BLaER1 (cell line): Measurements from ENCODE around the gene PLXDC2.

Experiments
- H3K27ac ChIP-seq: shearing (Covaris generic); formaldehyde crosslinking; 2 replicates; pipeline ENCODE4 v1.8.1; 2022
- H3K27me3 ChIP-seq: shearing (Covaris generic); formaldehyde crosslinking; 2 replicates; pipeline ENCODE4 v1.8.1; 2022
- H3K36me3 ChIP-seq: shearing (Covaris generic); formaldehyde crosslinking; 2 replicates; pipeline ENCODE4 v1.8.1; 2022
- H3K4me1 ChIP-seq: shearing (Covaris generic); formaldehyde crosslinking; 2 replicates; pipeline ENCODE4 v1.8.1; 2022
- H3K4me2 ChIP-seq: shearing (Covaris generic); formaldehyde crosslinking; 2 replicates; pipeline ENCODE4 v1.8.1; 2022
- H3K4me3 ChIP-seq: shearing (Covaris generic); formaldehyde crosslinking; 2 replicates; pipeline ENCODE4 v1.8.1; 2022
- H3K9ac ChIP-seq: shearing (Covaris generic); formaldehyde crosslinking; 2 replicates; pipeline ENCODE4 v1.8.1; 2022
- H3K9me3 ChIP-seq: shearing (Covaris generic); formaldehyde crosslinking; 2 replicates; pipeline ENCODE4 v1.8.1; 2022
- H4K20me1 ChIP-seq: shearing (Covaris generic); formaldehyde crosslinking; 2 replicates; pipeline ENCODE4 v1.8.1; 2022
- Cebpa-rat ChIP-seq: shearing (Covaris generic); IDR thresholded peaks from 2 replicates; pipeline ENCODE4 v1.8.1; 2022

Gene PLXDC2

GRCh38 chr10:19902456-19902855 lies 86.2 kb downstream of the PLXDC2 start:
- no peak overlapping the region for H3K9ac ChIP-seq
- H3K4me1 ChIP-seq, result no peaks in the 10 kb centered on the region
- no peaks in the 10 kb centered on the region for H3K9me3 ChIP-seq
- TF ChIP-seq Cebpa-rat, result no peak
- H4K20me1 ChIP-seq, result no peaks in the 10 kb centered on the region
- H3K27me3 ChIP-seq, result no peaks in the 10 kb centered on the region
- H3K4me3 ChIP-seq, result no peak overlapping the region
- no peak overlapping the region for H3K4me2 ChIP-seq
- no peaks in the 10 kb centered on the region for H3K36me3 ChIP-seq
- no peak overlapping the region for H3K27ac ChIP-seq

GRCh38 chr10:19904202-19904661 lies 88.0 kb downstream of the PLXDC2 start:
- Histone ChIP-seq H3K9me3 (no peaks in the 10 kb centered on the region), H4K20me1 (no peaks in the 10 kb centered on the region), H3K27ac (no peak overlapping the region), H3K4me1 (no peaks in the 10 kb centered on the region), H3K9ac (no peak overlapping the region), H3K36me3 (no peaks in the 10 kb centered on the region), H3K4me2 (no peak overlapping the region), H3K27me3 (no peaks in the 10 kb centered on the region), H3K4me3 (no peak overlapping the region)
- no peak for TF ChIP-seq Cebpa-rat

- no peaks in the 10 kb centered on the region for H4K20me1 ChIP-seq
These were observed 90.0 kb downstream of the PLXDC2 start for GRCh38 chr10:19906108-19906791.

GRCh38 chr10:19908991-19909696 lies 92.9 kb downstream of the PLXDC2 start:
- Histone ChIP-seq H3K4me2 (no peak overlapping the region), H3K4me1 (no peaks in the 10 kb centered on the region), H4K20me1 (no peaks in the 10 kb centered on the region), H3K27ac (no peak overlapping the region), H3K9ac (no peak overlapping the region), H3K36me3 (no peaks in the 10 kb centered on the region), H3K27me3 (no peaks in the 10 kb centered on the region), H3K9me3 (no peaks in the 10 kb centered on the region), H3K4me3 (no peak overlapping the region)
- TF ChIP-seq Cebpa-rat, result no peak

More at GRCh38 chr10:19906108-19906791, 90.0 kb downstream of the PLXDC2 start:
- no peaks in the 10 kb centered on the region for H3K27me3 ChIP-seq
- H3K9ac ChIP-seq, result no peak overlapping the region
- H3K4me3 ChIP-seq, result no peak overlapping the region
- H3K4me2 ChIP-seq, result no peak overlapping the region
- no peaks in the 10 kb centered on the region for H3K9me3 ChIP-seq
- no peaks in the 10 kb centered on the region for H3K36me3 ChIP-seq
- no peak for TF ChIP-seq Cebpa-rat
- no peak overlapping the region for H3K27ac ChIP-seq
- no peaks in the 10 kb centered on the region for H3K4me1 ChIP-seq

- Histone ChIP-seq H3K4me3 (no peak overlapping the region), H3K4me1 (no peaks in the 10 kb centered on the region), H3K27me3 (no peaks in the 10 kb centered on the region), H4K20me1 (no peaks in the 10 kb centered on the region), H3K9ac (no peak overlapping the region), H3K27ac (no peak overlapping the region), H3K36me3 (no peaks in the 10 kb centered on the region), H3K4me2 (no peak overlapping the region), H3K9me3 (no peaks in the 10 kb centered on the region)
- TF ChIP-seq Cebpa-rat, result no peak
These were observed 95.7 kb downstream of the PLXDC2 start for GRCh38 chr10:19911886-19912285.

- no peaks in the 10 kb centered on the region for H3K27me3 ChIP-seq
- no peaks in the 10 kb centered on the region for H3K9me3 ChIP-seq
- H3K4me2 ChIP-seq, result no peak overlapping the region
- H3K4me1 ChIP-seq, result no peaks in the 10 kb centered on the region
- no peak overlapping the region for H3K9ac ChIP-seq
- no peak for TF ChIP-seq Cebpa-rat
- no peak overlapping the region for H3K27ac ChIP-seq
- no peaks in the 10 kb centered on the region for H4K20me1 ChIP-seq
- no peak overlapping the region for H3K4me3 ChIP-seq
- no peaks in the 10 kb centered on the region for H3K36me3 ChIP-seq
These were observed 97.8 kb downstream of the PLXDC2 start for GRCh38 chr10:19913987-19914386.

GRCh38 chr10:19915125-19915524 lies 98.9 kb downstream of the PLXDC2 start:
- no peaks in the 10 kb centered on the region for H3K4me1 ChIP-seq
- H3K4me2 ChIP-seq, result no peak overlapping the region
- H3K36me3 ChIP-seq, result no peaks in the 10 kb centered on the region
- no peaks in the 10 kb centered on the region for H3K27me3 ChIP-seq
- H4K20me1 ChIP-seq, result no peaks in the 10 kb centered on the region
- TF ChIP-seq Cebpa-rat, result no peak
- no peak overlapping the region for H3K4me3 ChIP-seq
- H3K27ac ChIP-seq, result no peak overlapping the region
- H3K9ac ChIP-seq, result no peak overlapping the region
- no peaks in the 10 kb centered on the region for H3K9me3 ChIP-seq

- H3K27me3 ChIP-seq, result no peaks in the 10 kb centered on the region
These were observed 99.6 kb downstream of the PLXDC2 start for GRCh38 chr10:19915816-19916215.

GRCh38 chr10:19917751-19918478 lies 101.7 kb downstream of the PLXDC2 start:
- no peaks in the 10 kb centered on the region for H3K9me3 ChIP-seq
- no peak overlapping the region for H3K4me2 ChIP-seq
- H3K36me3 ChIP-seq, result no peaks in the 10 kb centered on the region
- H3K9ac ChIP-seq, result no peak overlapping the region
- H3K4me3 ChIP-seq, result no peak overlapping the region
- H3K27ac ChIP-seq, result no peak overlapping the region
- no peaks in the 10 kb centered on the region for H3K4me1 ChIP-seq
- no peaks in the 10 kb centered on the region for H3K27me3 ChIP-seq
- no peaks in the 10 kb centered on the region for H4K20me1 ChIP-seq
- no peak for TF ChIP-seq Cebpa-rat

More at GRCh38 chr10:19915816-19916215, 99.6 kb downstream of the PLXDC2 start:
- H3K4me2 ChIP-seq, result no peak overlapping the region
- no peak overlapping the region for H3K4me3 ChIP-seq
- no peak overlapping the region for H3K9ac ChIP-seq
- H3K27ac ChIP-seq, result no peak overlapping the region
- no peaks in the 10 kb centered on the region for H3K4me1 ChIP-seq
- no peaks in the 10 kb centered on the region for H3K36me3 ChIP-seq
- H3K9me3 ChIP-seq, result no peaks in the 10 kb centered on the region
- no peaks in the 10 kb centered on the region for H4K20me1 ChIP-seq
- no peak for TF ChIP-seq Cebpa-rat

- H3K36me3 ChIP-seq, result no peaks in the 10 kb centered on the region
- H3K4me1 ChIP-seq, result no peaks in the 10 kb centered on the region
- no peak for TF ChIP-seq Cebpa-rat
- H3K27me3 ChIP-seq, result no peaks in the 10 kb centered on the region
- H3K4me2 ChIP-seq, result no peak overlapping the region
- H3K27ac ChIP-seq, result no peak overlapping the region
- no peaks in the 10 kb centered on the region for H4K20me1 ChIP-seq
- no peak overlapping the region for H3K9ac ChIP-seq
- H3K4me3 ChIP-seq, result no peak overlapping the region
- no peaks in the 10 kb centered on the region for H3K9me3 ChIP-seq
These were observed 102.6 kb downstream of the PLXDC2 start for GRCh38 chr10:19918794-19919193.
